GM21367 (cell line): Measurements from ENCODE around the gene SAXO2.
"Not testable (repeated sequence)": the region's sequence is repeated elsewhere in the genome, so short reads cannot be mapped to it uniquely, and the experiment has no call there.

ENCODE experiments used
- ATAC-seq: cut with Tn5 transposase; IDR thresholded peaks from one replicate; pipeline ENCODE4 v1.9.1; 2021; ENCODE audit not compliant: unreplicated experiment

Gene SAXO2

GRCh38 chr15:82332711-82333602, 70.3 kb downstream of the SAXO2 start:
- not testable (repeated sequence) for ATAC-seq

DNA sequence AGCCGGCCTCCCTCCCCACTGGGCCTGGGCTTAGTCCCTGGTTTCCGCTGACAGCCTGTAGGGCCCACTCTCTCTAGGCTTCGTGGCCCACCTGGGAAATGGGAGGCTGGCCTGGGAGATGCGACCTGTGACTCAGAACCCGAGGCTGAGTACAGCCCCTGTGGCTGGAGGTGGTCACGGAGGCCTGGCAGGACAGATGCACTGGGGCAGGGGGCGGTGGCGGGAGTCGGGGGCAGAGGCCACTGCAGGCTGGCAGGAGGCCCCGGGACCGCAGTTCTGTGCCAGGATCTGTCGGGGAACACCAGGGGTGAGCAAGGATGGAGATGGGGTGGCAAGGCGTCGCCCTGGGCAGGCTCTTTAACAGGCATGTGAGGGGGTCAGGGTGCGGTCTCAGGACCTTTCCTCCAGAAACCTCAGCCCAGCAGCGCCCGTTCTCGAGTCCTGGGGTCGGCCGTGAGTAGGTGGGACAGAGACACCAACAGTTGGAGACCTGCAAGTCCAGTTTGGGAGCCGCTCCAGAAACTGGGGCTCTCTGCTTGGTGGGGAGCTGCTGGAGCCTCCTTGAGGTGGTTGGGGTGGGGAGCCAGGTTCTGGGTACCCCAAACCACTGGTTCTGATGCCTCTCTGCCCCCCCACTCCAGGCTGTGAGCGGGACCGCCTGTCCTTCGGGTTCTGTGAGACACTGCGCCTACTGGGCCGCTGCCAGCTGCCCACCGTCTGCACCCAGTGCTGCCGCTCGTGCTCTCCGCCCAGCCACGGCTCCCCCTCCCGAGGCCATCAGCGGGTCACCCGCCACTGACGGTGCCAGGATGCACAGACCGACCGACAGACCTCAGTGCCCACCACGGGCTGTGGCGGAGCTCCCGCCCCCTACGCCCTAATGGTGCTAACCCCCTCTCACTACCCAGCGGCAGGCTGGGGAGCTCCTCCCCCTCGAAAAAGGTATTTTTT, 71.3 kb downstream of the SAXO2 start:
- ATAC-seq = not testable (repeated sequence)
